Retinal pigment epithelial cell (primary cell): ENCODE data around the gene KDM5A.
A peak's percentile ranks its signal among the peaks of the same experiment; 100 is the strongest.
"Not testable (repeated sequence)": the region's sequence is repeated elsewhere in the genome, so short reads cannot be mapped to it uniquely, and the experiment has no call there.

Experiments
- DNase-seq: peaks from one replicate; pipeline ENCODE4 v3.0.0-alpha.2; 2010; ENCODE audit warnings: low read depth
- H3K4me3 ChIP-seq: 2 replicates; pipeline ENCODE4 v1.5.1; 2011; ENCODE audit warnings: mild to moderate bottlenecking, low read length, control low read depth, moderate library complexity
- CTCF ChIP-seq: conservative IDR thresholded peaks from 2 replicates; pipeline ENCODE4 v1.5.1; 2011; ENCODE audit warnings: low read depth, low read length, control low read depth, inconsistent platforms

KDM5A gene

GRCh38 chr12:325906-326305 lies 63.2 kb downstream of the KDM5A start:
- H3K4me3 ChIP-seq = no peak overlapping the region
- TF ChIP-seq CTCF = no peak
- no peak for DNase-seq

DNA sequence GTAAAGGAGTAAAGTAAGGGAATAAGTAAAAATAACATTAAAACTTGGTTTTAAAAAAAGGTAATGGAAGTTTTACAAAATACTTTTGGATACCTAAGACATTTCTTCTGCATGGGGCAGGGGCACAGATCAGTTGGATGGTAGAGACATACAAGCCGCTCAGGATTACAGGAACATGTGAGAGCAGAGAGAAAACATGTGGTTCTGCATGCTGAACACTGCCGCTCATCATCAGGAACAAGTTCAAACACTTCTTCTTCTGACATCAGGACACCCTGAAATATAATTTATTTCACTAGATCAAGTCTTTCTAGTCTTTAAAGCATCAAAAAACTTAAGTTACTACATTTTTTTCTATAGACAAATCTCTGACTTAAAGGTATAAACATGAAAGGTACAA lies 65.6 kb downstream of the KDM5A start:
- no peak for DNase-seq
- no peak overlapping the region for H3K4me3 ChIP-seq
- no peak for TF ChIP-seq CTCF

DNA sequence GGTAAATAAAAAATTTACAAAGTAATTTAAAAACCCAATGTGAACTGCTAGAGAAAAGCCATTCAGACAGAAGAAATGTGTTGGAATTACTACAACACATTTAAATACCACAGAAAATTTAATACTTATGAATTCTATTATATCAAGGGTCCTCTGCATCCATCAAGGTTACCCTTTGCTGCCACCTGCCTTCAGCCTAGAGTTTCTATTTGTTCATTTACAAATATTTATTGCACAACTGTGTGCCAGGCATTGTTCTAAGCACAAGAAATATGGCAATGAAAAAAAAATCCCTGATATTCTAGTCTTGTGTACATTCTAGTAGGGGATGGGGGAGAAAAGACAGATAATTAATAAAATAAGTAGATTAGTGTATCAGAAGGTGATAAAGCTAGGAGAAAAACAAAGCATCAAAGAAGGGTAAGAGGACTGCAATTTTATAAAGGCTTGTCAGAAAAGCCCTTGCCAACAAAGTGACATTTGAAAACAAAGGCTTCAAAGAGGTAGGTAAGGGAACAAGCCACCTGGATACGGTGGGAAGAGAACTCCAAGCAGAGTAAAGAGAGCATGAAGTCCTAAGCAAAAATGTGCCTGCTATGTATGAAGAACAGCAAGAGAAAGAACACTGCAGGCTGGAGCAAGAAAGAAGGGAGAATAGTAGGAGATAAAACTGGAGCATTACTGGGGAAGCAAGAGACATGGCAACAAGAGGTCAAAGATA lies 67.4 kb downstream of the KDM5A start:
- DNase-seq = peak; percentile 2
- H3K4me3 ChIP-seq = no peak overlapping the region
- TF ChIP-seq CTCF = peak; percentile 39

GRCh38 chr12:318759-319515 lies 70.2 kb downstream of the KDM5A start:
- H3K4me3 ChIP-seq = no peak overlapping the region
- DNase-seq = no peak
- TF ChIP-seq CTCF = no peak

DNA sequence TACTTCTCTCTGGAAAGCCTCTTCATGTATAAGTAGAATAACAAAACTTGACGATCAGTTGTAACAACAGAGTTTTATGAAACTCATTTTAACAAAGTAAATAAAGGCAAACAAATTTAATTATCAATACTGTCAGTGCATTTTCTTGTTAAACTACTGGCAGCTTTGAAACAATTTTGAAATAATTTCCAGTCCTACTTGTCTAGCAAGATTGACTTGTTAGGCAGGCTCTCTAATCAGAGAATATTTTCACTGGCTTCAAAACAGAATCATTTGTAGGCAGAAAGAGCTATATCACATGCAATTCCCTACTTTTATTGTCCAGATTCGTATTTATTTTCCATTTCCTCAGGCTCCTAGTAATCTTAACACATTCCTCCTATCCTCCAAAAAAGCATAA lies 80.6 kb downstream of the KDM5A start:
- H3K4me3 ChIP-seq = no peak overlapping the region
- TF ChIP-seq CTCF = no peak
- no peak for DNase-seq

DNA sequence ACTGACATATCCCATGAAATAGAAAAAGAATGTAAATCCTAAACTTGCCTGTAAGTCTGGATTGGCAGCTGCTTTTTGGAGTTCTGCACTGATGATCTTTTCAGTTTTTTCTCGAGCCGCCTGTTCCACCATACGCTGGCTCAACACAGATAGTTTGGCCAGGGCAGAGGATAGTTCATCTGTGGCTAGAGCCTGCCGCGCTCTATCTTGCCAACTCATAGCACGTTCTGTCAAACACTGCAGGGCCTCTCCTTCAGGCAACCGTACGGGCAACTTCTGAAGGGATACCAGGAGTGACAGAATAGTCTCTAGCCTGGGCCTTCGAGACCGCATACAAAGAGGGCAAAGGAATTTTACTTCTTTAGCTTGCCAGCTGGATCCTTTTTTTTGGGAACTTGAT lies 81.7 kb downstream of the KDM5A start:
- no peak for DNase-seq
- no peak overlapping the region for H3K4me3 ChIP-seq
- TF ChIP-seq CTCF = no peak

DNA sequence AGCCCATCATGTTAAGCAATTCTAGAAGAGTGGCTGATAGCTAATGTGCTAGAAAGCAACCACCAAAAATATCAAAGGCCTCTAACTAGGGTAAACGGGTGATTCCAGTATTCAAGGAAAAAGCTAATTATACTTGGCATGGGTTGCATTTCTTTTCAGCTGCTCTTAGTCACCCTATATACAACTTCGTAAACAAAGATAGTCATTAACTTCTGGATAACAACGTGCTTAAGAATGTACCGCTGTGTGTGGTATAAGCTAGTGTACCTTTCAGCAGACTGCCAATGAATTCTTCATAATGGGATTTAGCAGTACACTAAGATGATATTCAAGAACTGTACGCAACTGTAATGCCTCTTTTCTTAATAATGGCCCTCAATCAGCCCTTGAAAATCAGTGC lies 84.3 kb downstream of the KDM5A start:
- H3K4me3 ChIP-seq = no peak overlapping the region
- peak; percentile 23 for DNase-seq
- no peak for TF ChIP-seq CTCF

- not testable (repeated sequence) for DNase-seq, H3K4me3 ChIP-seq
Measured at GRCh38 chr12:302766-303165, 86.4 kb downstream of the KDM5A start.

- not testable (repeated sequence) for H3K4me3 ChIP-seq, DNase-seq
Measured at GRCh38 chr12:300166-300565, 89.0 kb downstream of the KDM5A start.

GRCh38 chr12:299511-299910 lies 89.6 kb downstream of the KDM5A start:
- DNase-seq, H3K4me3 ChIP-seq: not testable (repeated sequence)
